Measurements from ENCODE around the gene GNAQ. TPM values are rescaled to one million over a fixed set of nuclear protein-coding genes. Genes with fewer than 3 reads are reported as not detected.

The GNAQ gene
- total and polyA plus RNA-seq, 2 donors (not counting 1 experiment from before 2014, with no cell fraction given), result 30.4 to 74.3 TPM

GRCh38 chr9:77872863-77873262 lies 158.7 kb downstream of the GNAQ start:
- Histone ChIP-seq H3K79me2 (ENCODE audit: control insufficient read depth, insufficient read depth, low read length) (no peaks in the 10 kb centered on the region), H3K27me3 (ENCODE audit: control insufficient read depth, insufficient read depth, low read length) (no peaks in the 10 kb centered on the region), H3K9ac (ENCODE audit: insufficient read depth, low read length) (no peak overlapping the region), H3K27ac (ENCODE audit: insufficient read depth, low read length) (no peak overlapping the region), H3K9me3 (ENCODE audit: control insufficient read depth, insufficient read depth, low read depth, low read length) (no peaks in the 10 kb centered on the region), H2AFZ (ENCODE audit: low read length) (no peak overlapping the region), H3K4me1 (ENCODE audit: control insufficient read depth, extremely low read depth, insufficient read depth, low read length) (no peaks in the 10 kb centered on the region), H3K36me3 (ENCODE audit: control insufficient read depth, insufficient read depth, low read length) (no peaks in the 10 kb centered on the region), H3K4me3 (replicated peaks in 1 of 4; ENCODE audit: control extremely low read depth in 1 of 4, insufficient read depth in 1 of 4, low read depth in 3 of 4, low read length in 4 of 4) (no peak overlapping the region), H3K4me2 (ENCODE audit: extremely low read depth, insufficient read depth, low read length) (no peak overlapping the region), H4K20me1 (ENCODE audit: control insufficient read depth, extremely low read depth, insufficient read depth, low read length) (no peaks in the 10 kb centered on the region)
- no peak for TF ChIP-seq EZH2 (IDR thresholded peaks at IDR 0.05; ENCODE audit: low read length, missing control alignments)
- no peak for TF ChIP-seq CTCF (conservative IDR thresholded peaks at IDR 0.05 in 1 of 2, IDR thresholded peaks at IDR 0.05 in 1 of 2; ENCODE audit: low read depth in 1 of 2, low read length in 2 of 2)
- no peak for DNase-seq (ENCODE audit: low read depth in 2 of 2)

- Histone ChIP-seq H3K4me1 (ENCODE audit: control insufficient read depth, extremely low read depth, insufficient read depth, low read length) (no peaks in the 10 kb centered on the region), H3K36me3 (ENCODE audit: control insufficient read depth, insufficient read depth, low read length) (no peaks in the 10 kb centered on the region), H3K9ac (ENCODE audit: insufficient read depth, low read length) (no peak overlapping the region), H2AFZ (ENCODE audit: low read length) (no peak overlapping the region), H3K79me2 (ENCODE audit: control insufficient read depth, insufficient read depth, low read length) (no peaks in the 10 kb centered on the region), H3K27ac (ENCODE audit: insufficient read depth, low read length) (no peak overlapping the region), H3K4me2 (ENCODE audit: extremely low read depth, insufficient read depth, low read length) (no peak overlapping the region), H3K27me3 (ENCODE audit: control insufficient read depth, insufficient read depth, low read length) (no peaks in the 10 kb centered on the region), H4K20me1 (ENCODE audit: control insufficient read depth, extremely low read depth, insufficient read depth, low read length) (no peaks in the 10 kb centered on the region), H3K4me3 (replicated peaks in 1 of 4; ENCODE audit: control extremely low read depth in 1 of 4, insufficient read depth in 1 of 4, low read depth in 3 of 4, low read length in 4 of 4) (no peak overlapping the region), H3K9me3 (ENCODE audit: control insufficient read depth, insufficient read depth, low read depth, low read length) (no peaks in the 10 kb centered on the region)
- TF ChIP-seq EZH2 (IDR thresholded peaks at IDR 0.05; ENCODE audit: low read length, missing control alignments), result no peak
- no peak for TF ChIP-seq CTCF (conservative IDR thresholded peaks at IDR 0.05 in 1 of 2, IDR thresholded peaks at IDR 0.05 in 1 of 2; ENCODE audit: low read depth in 1 of 2, low read length in 2 of 2)
- no peak for DNase-seq (ENCODE audit: low read depth in 2 of 2)
Observed at GRCh38 chr9:77872177-77872576, 159.4 kb downstream of the GNAQ start.

GRCh38 chr9:77871483-77871882 lies 160.1 kb downstream of the GNAQ start:
- TF ChIP-seq CTCF (conservative IDR thresholded peaks at IDR 0.05 in 1 of 2, IDR thresholded peaks at IDR 0.05 in 1 of 2; ENCODE audit: low read depth in 1 of 2, low read length in 2 of 2), result no peak
- TF ChIP-seq EZH2 (IDR thresholded peaks at IDR 0.05; ENCODE audit: low read length, missing control alignments), result no peak
- Histone ChIP-seq H2AFZ (ENCODE audit: low read length) (no peak overlapping the region), H3K27ac (ENCODE audit: insufficient read depth, low read length) (no peak overlapping the region)

More at GRCh38 chr9:77871483-77871882, 160.1 kb downstream of the GNAQ start:
- no peaks in the 10 kb centered on the region for H3K36me3 ChIP-seq (ENCODE audit: control insufficient read depth, insufficient read depth, low read length)
- no peaks in the 10 kb centered on the region for H3K9me3 ChIP-seq (ENCODE audit: control insufficient read depth, insufficient read depth, low read depth, low read length)
- no peak for DNase-seq (ENCODE audit: low read depth in 2 of 2)
- H3K4me1 ChIP-seq (ENCODE audit: control insufficient read depth, extremely low read depth, insufficient read depth, low read length), result no peaks in the 10 kb centered on the region
- no peak overlapping the region for H3K4me3 ChIP-seq (replicated peaks in 1 of 4; ENCODE audit: control extremely low read depth in 1 of 4, insufficient read depth in 1 of 4, low read depth in 3 of 4, low read length in 4 of 4)
- no peak overlapping the region for H3K9ac ChIP-seq (ENCODE audit: insufficient read depth, low read length)
- H3K27me3 ChIP-seq (ENCODE audit: control insufficient read depth, insufficient read depth, low read length), result no peaks in the 10 kb centered on the region
- no peaks in the 10 kb centered on the region for H4K20me1 ChIP-seq (ENCODE audit: control insufficient read depth, extremely low read depth, insufficient read depth, low read length)
- H3K79me2 ChIP-seq (ENCODE audit: control insufficient read depth, insufficient read depth, low read length), result no peaks in the 10 kb centered on the region
- H3K4me2 ChIP-seq (ENCODE audit: extremely low read depth, insufficient read depth, low read length), result no peak overlapping the region

Data from fibroblast of lung (primary cell).